MM.1S (cell line): ENCODE measurements around the gene HDAC9.

ENCODE experiments used
- DNase-seq: peaks from one replicate; pipeline ENCODE4 v3.0.0-alpha.2; 2015
- H2AFZ ChIP-seq: fragments of 300-600 bp; sonication (generic); 2 replicates; pipeline ENCODE4 v1.6.0; 2016; ENCODE audit warnings: antibody characterized with exemption, low read length
- H3F3A ChIP-seq: fragments of 300-600 bp; sonication (generic); 2 replicates; pipeline ENCODE4 v1.6.1; 2016; ENCODE audit warnings: mild to moderate bottlenecking, antibody characterized with exemption, low read length, moderate library complexity, mixed read lengths; ENCODE audit not compliant: insufficient read depth
- H3K27ac ChIP-seq: fragments of 300-600 bp; sonication (generic); 2 replicates; pipeline ENCODE4 v1.5.1; 2016; ENCODE audit warnings: mild to moderate bottlenecking, low read length
- H3K27me3 ChIP-seq: fragments of 300-600 bp; sonication (generic); replicated peaks from 2 replicates; pipeline ENCODE4 v1.6.0; 2016; ENCODE audit warnings: low read length; ENCODE audit not compliant: insufficient read depth
- H3K36me3 ChIP-seq: fragments of 300-600 bp; sonication (generic); replicated peaks from 2 replicates; pipeline ENCODE4 v1.6.1; 2016; ENCODE audit warnings: mild to moderate bottlenecking, low read length, mixed read lengths; ENCODE audit not compliant: insufficient read depth
- H3K4me1 ChIP-seq: fragments of 300-600 bp; sonication (generic); 2 replicates; pipeline ENCODE4 v1.6.1; 2016; ENCODE audit warnings: low read length, mixed read lengths
- H3K4me2 ChIP-seq: fragments of 300-600 bp; sonication (generic); 2 replicates; pipeline ENCODE4 v1.6.0; 2016; ENCODE audit warnings: low read depth, low read length
- H3K4me3 ChIP-seq: fragments of 300-600 bp; sonication (generic); 2 replicates; pipeline ENCODE4 v1.5.1; 2016; ENCODE audit warnings: low read length, mixed read lengths
- H3K79me2 ChIP-seq: fragments of 300-600 bp; sonication (generic); 2 replicates; pipeline ENCODE4 v1.6.1; 2016; ENCODE audit warnings: mixed run types, low read length, mixed read lengths
- H3K9ac ChIP-seq: fragments of 300-600 bp; sonication (generic); 2 replicates; pipeline ENCODE4 v1.6.1; 2016; ENCODE audit warnings: low read length, mixed read lengths
- H3K9me2 ChIP-seq: fragments of 300-600 bp; sonication (generic); replicated peaks from 2 replicates; pipeline ENCODE4 v1.6.1; 2016; ENCODE audit warnings: mild to moderate bottlenecking, low read length, mixed read lengths; ENCODE audit not compliant: insufficient read depth
- H3K9me3 ChIP-seq: fragments of 300-600 bp; sonication (generic); replicated peaks from 2 replicates; pipeline ENCODE4 v1.6.1; 2016; ENCODE audit warnings: mild to moderate bottlenecking, low read length, mixed read lengths; ENCODE audit not compliant: insufficient read depth
- H4K20me1 ChIP-seq: fragments of 300-600 bp; sonication (generic); 2 replicates; pipeline ENCODE4 v1.6.1; 2016; ENCODE audit warnings: mild to moderate bottlenecking, low read length, moderate library complexity, mixed read lengths; ENCODE audit not compliant: insufficient read depth
- CTCF ChIP-seq: fragments of 300-600 bp; sonication (generic); IDR thresholded peaks from 2 replicates; pipeline ENCODE4 v1.5.1; 2016; ENCODE audit warnings: antibody characterized with exemption, low read length, mixed read lengths
- EZH2 ChIP-seq: fragments of 300-600 bp; sonication (generic); optimal IDR thresholded peaks from 2 replicates; pipeline ENCODE3; 2017; ENCODE audit warnings: low read depth, mild to moderate bottlenecking, antibody characterized with exemption, low read length, mixed read lengths
- EZH2phosphoT487 ChIP-seq: fragments of 300-600 bp; sonication (generic); IDR thresholded peaks from 2 replicates; pipeline ENCODE4 v1.6.1; 2018; ENCODE audit warnings: antibody characterized with exemption, low read length

HDAC9 gene

GRCh38 chr7:18497800-18498199 lies 2.3 kb downstream of the HDAC9 start:
- Histone ChIP-seq H3K4me3 (peak overlapping the region; percentile 83), H3K9me3 (no peaks in the 10 kb centered on the region), H3K9me2 (no peaks in the 10 kb centered on the region), H2AFZ (no peak overlapping the region), H3K4me2 (peak overlapping the region; percentile 69), H3K27ac (peak overlapping the region; percentile 85; the same call in 1 of the 2 replicates), H3K36me3 (no peaks in the 10 kb centered on the region), H3K4me1 (peaks cover 30% of the 10 kb centered on the region), H3F3A (peaks cover 25% of the 10 kb centered on the region), H3K79me2 (peaks cover 69% of the 10 kb centered on the region), H3K27me3 (no peaks in the 10 kb centered on the region), H4K20me1 (no peaks in the 10 kb centered on the region), H3K9ac (peak overlapping the region; percentile 80)
- no peak for DNase-seq
- TF ChIP-seq CTCF, result no peak
- TF ChIP-seq EZH2phosphoT487, result no peak
- no peak for TF ChIP-seq EZH2

- H3K4me2 ChIP-seq, result peak overlapping the region; percentile 69
- H3K9me3 ChIP-seq, result no peaks in the 10 kb centered on the region
- no peaks in the 10 kb centered on the region for H3K36me3 ChIP-seq
- H3K9ac ChIP-seq, result peak overlapping the region; percentile 80; the same call in 1 of the 2 replicates
- TF ChIP-seq EZH2phosphoT487 (no peak), CTCF (no peak), EZH2 (no peak)
- H3K9me2 ChIP-seq, result no peaks in the 10 kb centered on the region
- peaks cover 25% of the 10 kb centered on the region for H3F3A ChIP-seq
- DNase-seq, result no peak
- H4K20me1 ChIP-seq, result no peaks in the 10 kb centered on the region
- peaks cover 30% of the 10 kb centered on the region for H3K4me1 ChIP-seq
- peaks cover 75% of the 10 kb centered on the region for H3K79me2 ChIP-seq
- H2AFZ ChIP-seq, result no peak overlapping the region
- H3K27ac ChIP-seq, result peak overlapping the region; percentile 85; the same call in 1 of the 2 replicates
- H3K4me3 ChIP-seq, result peak overlapping the region; percentile 83
- no peaks in the 10 kb centered on the region for H3K27me3 ChIP-seq
These were observed 2.8 kb downstream of the HDAC9 start for GRCh38 chr7:18498341-18498740.

GRCh38 chr7:18499407-18500177 lies 4.0 kb downstream of the HDAC9 start:
- DNase-seq, result no peak
- no peak overlapping the region for H3K27ac ChIP-seq
- peak overlapping the region; percentile 69; the same call in 1 of the 2 replicates for H3K4me2 ChIP-seq

More at GRCh38 chr7:18499407-18500177, 4.0 kb downstream of the HDAC9 start:
- H2AFZ ChIP-seq, result no peak overlapping the region
- H3K27me3 ChIP-seq, result no peaks in the 10 kb centered on the region
- no peaks in the 10 kb centered on the region for H3K9me2 ChIP-seq
- H3K9me3 ChIP-seq, result no peaks in the 10 kb centered on the region
- TF ChIP-seq EZH2phosphoT487 (no peak), CTCF (no peak), EZH2 (no peak)
- H3F3A ChIP-seq, result peaks cover 24% of the 10 kb centered on the region
- H3K79me2 ChIP-seq, result peaks cover 87% of the 10 kb centered on the region
- peaks cover 33% of the 10 kb centered on the region for H3K4me1 ChIP-seq
- H3K4me3 ChIP-seq, result peak overlapping the region; percentile 15; the same call in 1 of the 2 replicates
- no peaks in the 10 kb centered on the region for H4K20me1 ChIP-seq
- no peaks in the 10 kb centered on the region for H3K36me3 ChIP-seq
- H3K9ac ChIP-seq, result no peak overlapping the region
